ENCODE results near the gene AHCYL2. TPM values are rescaled to one million over a fixed set of nuclear protein-coding genes. Genes with fewer than 3 reads are reported as not detected.

The AHCYL2 gene
- total and polyA plus RNA-seq, 2 donors (not counting 3 experiments of a cell fraction or from before 2014, with no cell fraction given) = 10.8 to 13.5 TPM

DNA sequence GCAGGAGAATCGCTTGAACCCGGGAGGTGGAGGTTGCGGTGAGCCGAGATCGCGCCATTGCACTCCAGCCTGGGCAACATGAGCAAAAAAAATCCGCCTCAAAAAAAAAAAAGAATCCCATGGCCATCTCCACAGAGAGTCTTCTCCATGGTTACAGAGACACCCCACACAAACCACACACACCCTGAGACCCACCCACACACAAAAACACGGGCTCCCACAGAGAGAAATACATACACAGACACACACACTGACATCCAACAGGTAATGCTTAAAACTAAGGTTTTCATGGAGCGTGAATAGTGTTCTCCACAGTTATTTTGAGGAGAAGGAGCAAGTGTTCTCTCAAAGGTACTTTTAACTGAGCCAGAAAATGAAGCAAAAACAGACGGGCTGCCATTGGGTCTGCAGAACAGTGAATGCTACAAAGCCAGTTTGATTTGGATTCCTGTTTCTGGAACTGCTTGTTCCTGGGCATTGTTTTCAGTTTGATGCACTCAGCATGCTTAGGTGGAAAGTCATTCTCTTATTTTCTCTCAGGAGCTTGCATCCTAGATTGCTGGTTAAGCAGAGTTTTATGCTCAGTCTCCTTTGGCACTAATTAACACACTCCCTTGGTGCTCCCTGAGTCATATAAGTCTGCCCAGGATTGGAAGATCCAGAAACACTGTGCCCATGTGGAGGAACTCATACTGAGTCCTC, 15.4 kb downstream of the AHCYL2 start:
- ChIA-PET CTCF (interaction anchor here (1.0 kb wide), 1 partner anchor 58 kb away, joined by 3 read pairs; no protein-coding TSS in a partner anchor), POLR2A (no interaction called here)
- Histone ChIP-seq H3K9me1 (replicated peaks; ENCODE audit: control insufficient read depth, extremely low read depth, insufficient read depth, low read length) (no peaks in the 10 kb centered on the region), H3K36me3 (ENCODE audit: control insufficient read depth in 2 of 2, extremely low read depth in 1 of 2, insufficient read depth in 2 of 2, low read length in 2 of 2) (no peaks in the 10 kb centered on the region), H3K27ac (ENCODE audit: insufficient read depth, low read depth, low read length) (no peak overlapping the region), H4K20me1 (replicated peaks; ENCODE audit: control insufficient read depth, extremely low read depth, insufficient read depth, low read length) (no peaks in the 10 kb centered on the region), H3K9me3 (replicated peaks; ENCODE audit: control insufficient read depth, insufficient read depth, low read length) (no peaks in the 10 kb centered on the region), H3K4me1 (ENCODE audit: control insufficient read depth, extremely low read depth, insufficient read depth, low read length) (no peaks in the 10 kb centered on the region), H3K79me2 (ENCODE audit: control insufficient read depth, insufficient read depth, low read length) (no peaks in the 10 kb centered on the region), H3K4me2 (ENCODE audit: insufficient read depth, low read length) (no peak overlapping the region), H3K4me3 (replicated peaks in 1 of 3; ENCODE audit: insufficient read depth in 1 of 3, low read depth in 1 of 3, low read length in 3 of 3) (no peak overlapping the region), H3K9ac (replicated peaks; ENCODE audit: extremely low read depth, insufficient read depth, low read length) (no peak overlapping the region), H3K27me3 (ENCODE audit: control insufficient read depth in 2 of 2, insufficient read depth in 2 of 2, low read length in 2 of 2) (no peaks in the 10 kb centered on the region), H2AFZ (ENCODE audit: low read depth, low read length) (no peak overlapping the region)
- FAIRE-seq (no peak), DNase-seq (ENCODE audit: low read depth, low spot score) (no peak)
- TF ChIP-seq FOS (IDR thresholded peaks at IDR 0.05; ENCODE audit: borderline replicate concordance, insufficient read depth, low read length) (no peak), POLR2AphosphoS5 (IDR thresholded peaks at IDR 0.05; ENCODE audit: insufficient read depth, low read depth, low read length) (no peak), GATA2 (IDR thresholded peaks at IDR 0.05; ENCODE audit: insufficient read depth, insufficient read length, low read depth, low read length) (no peak), POLR2A (IDR thresholded peaks at IDR 0.05; ENCODE audit: low read depth, low read length) (no peak), MYC (IDR thresholded peaks at IDR 0.05; ENCODE audit: low read depth, low read length) (no peak), JUN (IDR thresholded peaks at IDR 0.05; ENCODE audit: borderline replicate concordance, insufficient read depth, insufficient read length, low read depth) (no peak), EZH2 (IDR thresholded peaks at IDR 0.05; ENCODE audit: borderline replicate concordance, low read depth, low read length, severe bottlenecking) (no peak)
- TF ChIP-seq, protein P1, sequence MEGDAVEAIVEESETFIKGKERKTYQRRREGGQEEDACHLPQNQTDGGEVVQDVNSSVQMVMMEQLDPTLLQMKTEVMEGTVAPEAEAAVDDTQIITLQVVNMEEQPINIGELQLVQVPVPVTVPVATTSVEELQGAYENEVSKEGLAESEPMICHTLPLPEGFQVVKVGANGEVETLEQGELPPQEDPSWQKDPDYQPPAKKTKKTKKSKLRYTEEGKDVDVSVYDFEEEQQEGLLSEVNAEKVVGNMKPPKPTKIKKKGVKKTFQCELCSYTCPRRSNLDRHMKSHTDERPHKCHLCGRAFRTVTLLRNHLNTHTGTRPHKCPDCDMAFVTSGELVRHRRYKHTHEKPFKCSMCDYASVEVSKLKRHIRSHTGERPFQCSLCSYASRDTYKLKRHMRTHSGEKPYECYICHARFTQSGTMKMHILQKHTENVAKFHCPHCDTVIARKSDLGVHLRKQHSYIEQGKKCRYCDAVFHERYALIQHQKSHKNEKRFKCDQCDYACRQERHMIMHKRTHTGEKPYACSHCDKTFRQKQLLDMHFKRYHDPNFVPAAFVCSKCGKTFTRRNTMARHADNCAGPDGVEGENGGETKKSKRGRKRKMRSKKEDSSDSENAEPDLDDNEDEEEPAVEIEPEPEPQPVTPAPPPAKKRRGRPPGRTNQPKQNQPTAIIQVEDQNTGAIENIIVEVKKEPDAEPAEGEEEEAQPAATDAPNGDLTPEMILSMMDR (IDR thresholded peaks at IDR 0.05; ENCODE audit: extremely low read depth in 1 of 2, insufficient read depth in 1 of 2, low read depth in 1 of 2, low read length in 2 of 2) = no peak
- TF ChIP-seq, protein P2, sequence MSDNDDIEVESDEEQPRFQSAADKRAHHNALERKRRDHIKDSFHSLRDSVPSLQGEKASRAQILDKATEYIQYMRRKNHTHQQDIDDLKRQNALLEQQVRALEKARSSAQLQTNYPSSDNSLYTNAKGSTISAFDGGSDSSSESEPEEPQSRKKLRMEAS (IDR thresholded peaks at IDR 0.05; ENCODE audit: insufficient read depth, insufficient read length) = no peak
- BruUV-seq (replicated peaks) = no TSS peak
- intact Hi-C loops (cut with micrococcal nuclease) = no loop called here
- dilution Hi-C loops (cut with MboI; ENCODE audit: extremely low pct_ligation_motif_present, low sequenced_read_pairs) = no loop called here
